ENCODE measurements around the gene CCDC43.
"Not testable (repeated sequence)": the region's sequence is repeated elsewhere in the genome, so short reads cannot be mapped to it uniquely, and the experiment has no call there.

Gene CCDC43

GRCh38 chr17:44666006-44666405 is 23.6 kb downstream of the CCDC43 start:
- no peak for DNase-seq

GRCh38 chr17:44664867-44665266 is 24.7 kb downstream of the CCDC43 start:
- no peak for DNase-seq

GRCh38 chr17:44663095-44663494 is 26.5 kb downstream of the CCDC43 start:
- no peak for DNase-seq

GRCh38 chr17:44661835-44662234 is 27.7 kb downstream of the CCDC43 start:
- DNase-seq, result no peak

GRCh38 chr17:44655983-44656710 is 33.4 kb downstream of the CCDC43 start, which contains the start of gene MEIOC:
MEIOC (plus strand) TSS chr17:44656468; CDS start chr17:44656614, 146 bp downstream.
- no peak for DNase-seq

GRCh38 chr17:44653954-44654353 is 35.6 kb downstream of the CCDC43 start:
- DNase-seq, result no peak

- no peak for DNase-seq
Observed at GRCh38 chr17:44653384-44653783, 36.2 kb downstream of the CCDC43 start.

GRCh38 chr17:44652727-44653126 is 36.8 kb downstream of the CCDC43 start:
- no peak for DNase-seq

- no peak for DNase-seq
Observed at GRCh38 chr17:44651228-44651627, 38.3 kb downstream of the CCDC43 start.

- DNase-seq, result no peak
Observed at GRCh38 chr17:44648963-44649362, 40.6 kb downstream of the CCDC43 start.

- DNase-seq, result no peak
Observed at GRCh38 chr17:44647736-44648135, 41.8 kb downstream of the CCDC43 start.

- DNase-seq, result no peak
Observed at GRCh38 chr17:44646280-44646679, 43.3 kb downstream of the CCDC43 start.

GRCh38 chr17:44645341-44645740 is 44.2 kb downstream of the CCDC43 start:
- no peak for DNase-seq

GRCh38 chr17:44642834-44643233 is 46.7 kb downstream of the CCDC43 start:
- no peak for DNase-seq

- no peak for DNase-seq
Observed at GRCh38 chr17:44637066-44637465, 52.5 kb downstream of the CCDC43 start.

GRCh38 chr17:44636562-44636961 is 53.0 kb downstream of the CCDC43 start:
- DNase-seq, result no peak

- not testable (repeated sequence) for DNase-seq
Observed at GRCh38 chr17:44634401-44634800, 55.2 kb downstream of the CCDC43 start.

GRCh38 chr17:44633998-44634397 is 55.6 kb downstream of the CCDC43 start:
- no peak for DNase-seq

GRCh38 chr17:44630703-44631102 is 58.9 kb downstream of the CCDC43 start:
- DNase-seq, result no peak

GRCh38 chr17:44629314-44629713 is 60.3 kb downstream of the CCDC43 start:
- DNase-seq, result no peak

GRCh38 chr17:44628243-44629188 is 61.1 kb downstream of the CCDC43 start:
- no peak for DNase-seq

- no peak for DNase-seq
Observed at GRCh38 chr17:44627513-44628242, 61.9 kb downstream of the CCDC43 start.

All from effector CD8-positive, alpha-beta T cell (primary cell).